B cell (primary cell): ENCODE results near the gene VEGFA.

Experiments
- EZH2 ChIP-seq: IDR thresholded peaks from 2 replicates; pipeline ENCODE4 v1.6.1; 2012; ENCODE audit warnings: borderline replicate concordance, low read depth, mild to moderate bottlenecking, moderate library complexity, low read length; ENCODE audit not compliant: insufficient read depth, poor library complexity, severe bottlenecking
- TF ChIP-seq, protein P1 (sequence below): fragments of 200-600 bp; IDR thresholded peaks from one replicate; pipeline ENCODE4 v1.8.0; 2022; ENCODE audit warnings: antibody characterized with exemption, mild to moderate bottlenecking

DNA sequence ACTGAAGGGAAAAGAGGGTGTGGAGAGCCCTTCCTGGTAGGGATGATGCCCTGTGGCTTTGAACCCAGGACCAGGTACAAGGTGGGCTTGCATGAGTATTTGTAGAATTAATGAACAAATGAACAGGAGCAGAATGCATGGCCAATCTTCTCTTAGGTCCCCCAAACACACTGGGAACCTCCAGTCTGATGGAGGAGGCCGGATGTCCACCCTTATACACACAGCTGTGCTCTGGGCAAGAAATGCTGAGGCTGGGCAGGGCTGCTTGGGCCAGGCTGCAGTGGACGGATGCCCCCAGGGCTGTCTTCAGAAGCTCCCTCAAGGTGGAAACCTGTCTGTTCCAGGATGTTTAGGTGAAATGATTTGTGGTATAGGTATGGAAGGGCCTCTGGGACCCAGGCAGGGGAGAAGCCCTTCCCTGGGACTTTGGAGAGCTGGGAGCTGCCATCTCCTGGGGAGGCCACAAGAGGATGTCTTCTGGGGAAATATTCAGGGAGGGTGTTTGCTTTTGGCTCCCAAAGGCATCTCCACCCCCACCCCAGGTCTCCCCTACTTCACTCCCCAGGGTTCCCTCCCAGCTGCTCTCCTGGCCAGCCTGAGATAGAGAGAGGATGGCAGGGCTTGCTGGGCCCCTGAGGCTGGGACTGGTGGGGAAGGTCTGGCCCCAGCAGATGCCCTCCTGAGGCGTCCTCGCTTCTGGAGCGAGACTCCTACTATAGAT, 23.3 kb downstream of the VEGFA start:
- TF ChIP-seq, protein P1, sequence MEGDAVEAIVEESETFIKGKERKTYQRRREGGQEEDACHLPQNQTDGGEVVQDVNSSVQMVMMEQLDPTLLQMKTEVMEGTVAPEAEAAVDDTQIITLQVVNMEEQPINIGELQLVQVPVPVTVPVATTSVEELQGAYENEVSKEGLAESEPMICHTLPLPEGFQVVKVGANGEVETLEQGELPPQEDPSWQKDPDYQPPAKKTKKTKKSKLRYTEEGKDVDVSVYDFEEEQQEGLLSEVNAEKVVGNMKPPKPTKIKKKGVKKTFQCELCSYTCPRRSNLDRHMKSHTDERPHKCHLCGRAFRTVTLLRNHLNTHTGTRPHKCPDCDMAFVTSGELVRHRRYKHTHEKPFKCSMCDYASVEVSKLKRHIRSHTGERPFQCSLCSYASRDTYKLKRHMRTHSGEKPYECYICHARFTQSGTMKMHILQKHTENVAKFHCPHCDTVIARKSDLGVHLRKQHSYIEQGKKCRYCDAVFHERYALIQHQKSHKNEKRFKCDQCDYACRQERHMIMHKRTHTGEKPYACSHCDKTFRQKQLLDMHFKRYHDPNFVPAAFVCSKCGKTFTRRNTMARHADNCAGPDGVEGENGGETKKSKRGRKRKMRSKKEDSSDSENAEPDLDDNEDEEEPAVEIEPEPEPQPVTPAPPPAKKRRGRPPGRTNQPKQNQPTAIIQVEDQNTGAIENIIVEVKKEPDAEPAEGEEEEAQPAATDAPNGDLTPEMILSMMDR, result no peak
- TF ChIP-seq EZH2, result no peak
